K562 (cell line): ENCODE results near the gene RIPK4. TPM values are rescaled to one million over a fixed set of nuclear protein-coding genes. Genes with fewer than 3 reads are reported as not detected.

Experiments
- ATAC-seq: fragments of 200-7000 bp; cut with Tn5 transposase; 3 replicates; pipeline ENCODE4 v1.9.1; 2020; ENCODE audit warnings: moderate library complexity
- BruUV-seq: library from RNA; stranded (reverse); fragments of 400-500 nt; replicated peaks from 2 replicates; lab custom pipeline; 2021; lab: Mats Ljungman, UMichigan
- CTCF ChIA-PET: fragments of 300-600 bp; formaldehyde crosslinking; extraction: SDS; loops from one replicate; lab custom pipeline; 2021; ENCODE audit warnings: low intra/inter-chr PET ratio; lab: Yijun Ruan, JAX
- POLR2A ChIA-PET: fragments of 300-600, 350-650 bp; sonication (Branson Sonifier 250); formaldehyde crosslinking; extraction: SDS; loops from one replicate; lab custom pipeline; 2021; ENCODE audit warnings: antibody characterized with exemption, inconsistent platforms; lab: Yijun Ruan, JAX
- DNase-seq, 4 experiments: peaks; one replicate each; pipeline versions ENCODE4 v3.0.0 to v3.0.0-alpha.2; 2011 to 2018; ENCODE audit warnings: low spot score in 3 of 4, mixed read lengths in 3 of 4; ENCODE audit errors: extremely low read depth in 1 of 4
- FAIRE-seq: peaks from 2 replicates; lab custom pipeline; 2011; peaks lifted over from hg19 to GRCh38; lab: Jason Lieb, UNC
- H2AFZ ChIP-seq: 2 replicates; pipeline ENCODE4 v1.6.0; 2011; ENCODE audit warnings: low read depth, low read length, control low read depth, inconsistent platforms
- H3K27ac ChIP-seq: fragments of 200-600 bp; 3 replicates; pipeline ENCODE4 v1.8.0; 2011; ENCODE audit warnings: low read depth, mild to moderate bottlenecking, control low read depth, inconsistent platforms, low read length, moderate library complexity, mixed read lengths; ENCODE audit errors: extremely low read depth
- H3K27me3 ChIP-seq, 2 experiments: fragments of 300-600 bp in 1 of 2; 2 replicates in 1 of 2; 3 replicates in 1 of 2; pipeline versions ENCODE4 v1.6.0 to v1.8.0; 2011; ENCODE audit warnings: inconsistent platforms in 2 of 2, low read length in 2 of 2, mild to moderate bottlenecking in 1 of 2, mixed read lengths in 1 of 2, moderate library complexity in 1 of 2; ENCODE audit not compliant: control insufficient read depth in 2 of 2, insufficient read depth in 2 of 2
- H3K36me3 ChIP-seq: fragments of 300-600 bp; 3 replicates; pipeline ENCODE4 v1.8.0; 2011; ENCODE audit warnings: mild to moderate bottlenecking, low read length, inconsistent platforms; ENCODE audit not compliant: control insufficient read depth, insufficient read depth
- H3K4me1 ChIP-seq, 2 experiments: fragments of 200-600 bp in 1 of 2; replicated peaks in 1 of 2; 2 replicates in 1 of 2; 3 replicates in 1 of 2; pipeline versions ENCODE4 v1.5.1 to v1.8.0; 2011; ENCODE audit warnings: inconsistent platforms in 2 of 2, low read length in 2 of 2, mild to moderate bottlenecking in 1 of 2, mixed read lengths in 1 of 2, moderate library complexity in 1 of 2; ENCODE audit not compliant: control insufficient read depth in 2 of 2, insufficient read depth in 2 of 2
- H3K4me2 ChIP-seq: 2 replicates; pipeline ENCODE4 v1.6.1; 2011; ENCODE audit warnings: low read length, control low read depth, inconsistent platforms, mixed read lengths; ENCODE audit not compliant: insufficient read depth
- H3K4me3 ChIP-seq: fragments of 200-600 bp; sonication (generic), shearing (Covaris generic); 2 replicates; pipeline ENCODE4 v1.5.1; 2016; ENCODE audit warnings: control low read depth, inconsistent platforms
- H3K79me2 ChIP-seq: fragments of 200-600 bp; 3 replicates; pipeline ENCODE4 v1.8.0; 2011; ENCODE audit warnings: low read length, inconsistent platforms; ENCODE audit not compliant: control insufficient read depth, insufficient read depth
- H3K9ac ChIP-seq, 2 experiments: 2 replicates each; pipeline versions ENCODE4 v1.6.0 to v1.6.1; 2011; ENCODE audit warnings: low read depth in 2 of 2, low read length in 2 of 2, control low read depth in 1 of 2, inconsistent platforms in 1 of 2, mild to moderate bottlenecking in 1 of 2, mixed read lengths in 1 of 2; ENCODE audit not compliant: insufficient read depth in 1 of 2
- H3K9me1 ChIP-seq: one replicate; pipeline ENCODE4 v1.6.0; 2011; ENCODE audit warnings: inconsistent platforms, mild to moderate bottlenecking, low read length, moderate library complexity; ENCODE audit not compliant: control insufficient read depth, insufficient read depth
- H3K9me3 ChIP-seq: replicated peaks from 2 replicates; pipeline ENCODE4 v1.5.1; 2011; ENCODE audit warnings: low read depth, low read length, inconsistent platforms; ENCODE audit not compliant: control insufficient read depth, insufficient read depth
- H4K20me1 ChIP-seq: replicated peaks from 2 replicates; pipeline ENCODE4 v1.6.1; 2011; ENCODE audit warnings: low read length, inconsistent platforms, mixed read lengths; ENCODE audit not compliant: control insufficient read depth, insufficient read depth
- CBX1 ChIP-seq: sonication (generic); IDR thresholded peaks from 2 replicates; pipeline ENCODE4 v1.6.1; 2016; ENCODE audit warnings: antibody characterized with exemption, low read depth, mild to moderate bottlenecking
- CBX5 ChIP-seq: IDR thresholded peaks from 2 replicates; pipeline ENCODE4 v1.6.1; 2014; ENCODE audit warnings: low read depth, borderline replicate concordance
- GABPA ChIP-seq: fragments of 200-800 bp; sonication (Bioruptor generic); conservative IDR thresholded peaks from 2 replicates; pipeline ENCODE4 v1.6.1; 2016; ENCODE audit warnings: low read depth, missing genetic modification characterization, missing compliant biosample characterization
- JUND ChIP-seq, 2 experiments: IDR thresholded peaks; 2 replicates in 1 of 2; 3 replicates in 1 of 2; pipeline ENCODE4 v1.6.1; 2011; ENCODE audit warnings: borderline replicate concordance in 2 of 2, low read depth in 2 of 2, low read length in 2 of 2, improper control_type of control experiment in 1 of 2, missing biosample characterization in 1 of 2, missing genetic modification characterization in 1 of 2, missing genetic modification reagents in 1 of 2
- KDM1A ChIP-seq, 2 experiments: fragments of 450-650 bp; IDR thresholded peaks; 2 replicates each; pipeline ENCODE4 v1.6.1; 2016; ENCODE audit warnings: mild to moderate bottlenecking in 2 of 2
- KLF10 ChIP-seq: fragments of 250-450 bp; sonication (Bioruptor Pico); IDR thresholded peaks from 2 replicates; pipeline ENCODE4 v1.6.1; 2021; ENCODE audit warnings: matching md5 sums
- PCBP2 ChIP-seq: fragments of 200-400 bp; formaldehyde crosslinking; IDR thresholded peaks from 2 replicates; pipeline ENCODE4 v1.6.1; 2018; ENCODE audit warnings: low read length, low read depth, mild to moderate bottlenecking, moderate library complexity; ENCODE audit not compliant: poor library complexity, severe bottlenecking
- PRPF4 ChIP-seq: fragments of 200-400 bp; formaldehyde crosslinking; IDR thresholded peaks from one replicate; pipeline ENCODE4 v1.6.1; 2017; ENCODE audit warnings: low read length, low read depth, mild to moderate bottlenecking; ENCODE audit not compliant: insufficient read depth, poor library complexity, severe bottlenecking
- SNRNP70 ChIP-seq: fragments of 200-400 bp; formaldehyde crosslinking; optimal IDR thresholded peaks from 2 replicates; pipeline ENCODE3; 2017; ENCODE audit warnings: low read depth, low read length
- SP1 ChIP-seq: sonication (generic); formaldehyde crosslinking; IDR thresholded peaks from 2 replicates; pipeline ENCODE4 v1.8.1; 2022; ENCODE audit warnings: mild to moderate bottlenecking, missing genetic modification reagents
- TRIM24 ChIP-seq, 2 experiments: fragments of 450-650 bp; IDR thresholded peaks; 2 replicates each; pipeline ENCODE4 v1.6.1; 2016
- ZBTB8A ChIP-seq: fragments of 450-650 bp; IDR thresholded peaks from 2 replicates; pipeline ENCODE4 v1.6.1; 2018; ENCODE audit warnings: mild to moderate bottlenecking, moderate library complexity; ENCODE audit not compliant: partially characterized antibody
- ZEB2 ChIP-seq: fragments of 450-650 bp; IDR thresholded peaks from 2 replicates; pipeline ENCODE4 v1.6.1; 2016
- ZNF3 ChIP-seq: fragments of 250-450 bp; sonication (Bioruptor Pico); IDR thresholded peaks from 2 replicates; pipeline ENCODE4 v1.5.0; 2021; ENCODE audit warnings: mild to moderate bottlenecking, moderate library complexity
- ZNF354B ChIP-seq: fragments of 250-450 bp; sonication (Bioruptor Pico); IDR thresholded peaks from 2 replicates; pipeline ENCODE4 v1.4.0; 2020
- ZNF431 ChIP-seq: sonication (generic); formaldehyde crosslinking; IDR thresholded peaks from 2 replicates; pipeline ENCODE4 v1.8.0; 2022; ENCODE audit warnings: mild to moderate bottlenecking, missing genetic modification reagents
- WGBS: fragments of 100-300 bp; shearing (Covaris generic); methylation state at CpG from one replicate; pipeline ENCODE4 v1.1.6; 2016; ENCODE audit warnings: low coverage, mixed read lengths; ENCODE audit not compliant: insufficient coverage; ENCODE audit errors: missing lambda C conversion rate; 5-methylcytosine and 5-hydroxymethylcytosine counted together
- in situ Hi-C: fragments of 300-500 bp; cut with MboI; formaldehyde crosslinking; loops from 4 replicates; pipeline ENCODE4 v1.15.0; 2018; ENCODE audit warnings: inconsistent platforms, mixed read lengths
- intact Hi-C: fragments of 100-400 bp; cut with micrococcal nuclease; formaldehyde crosslinking; loops from 2 replicates; pipeline ENCODE4 v1.14.2; 2022
- polyA plus RNA-seq, 8 experiments: library from polyadenylated mRNA; depleted of rRNA in 4 of 8; stranded (reverse) in 5 of 8; unstranded in 3 of 8; fragments of >200 nt; fragmentation: Nextera tagmentation in 2 of 8; fragmentation: Illumina TruSeq in 1 of 8; extraction: Ambion mirVana in 2 of 8; extraction: Trizol in 1 of 8; gene quantifications; 2 replicates each; pipeline versions ENCODE4 v1.2.1 to v1.2.3, GENCODE V29; 2011 to 2014; ENCODE audit warnings: inconsistent platforms in 1 of 8, missing spikeins in 1 of 8
- total RNA-seq, 7 experiments: library from RNA; depleted of rRNA in 6 of 7; stranded (reverse); fragments of >200 nt in 6 of 7; fragmentation: Illumina TruSeq in 2 of 7; extraction: Trizol in 2 of 7; gene quantifications; 2 replicates each; pipeline versions ENCODE4 v1.2.1 to v1.2.3, GENCODE V29; 2011 to 2021; ENCODE audit warnings: low replicate concordance in 1 of 7
- TF ChIP-seq, protein P1 (sequence below): fragments of 200-800 bp; sonication (Bioruptor generic); IDR thresholded peaks from 2 replicates; pipeline ENCODE4 v1.6.1; 2017; ENCODE audit warnings: missing genetic modification characterization, missing compliant biosample characterization
- TF ChIP-seq, protein P2 (sequence below): fragments of 450-650 bp; IDR thresholded peaks from 2 replicates; pipeline ENCODE4 v1.6.1; 2016; ENCODE audit warnings: antibody characterized with exemption
- TF ChIP-seq, protein P3 (sequence below): fragments of 450-650 bp; formaldehyde crosslinking; IDR thresholded peaks from 2 replicates; pipeline ENCODE4 v1.4.0; 2020; ENCODE audit warnings: mild to moderate bottlenecking, moderate library complexity

The RIPK4 gene
- total and polyA plus RNA-seq, 9 of the 15 experiments (the other 6 are each of a cell fraction or from before 2014, with no cell fraction given) = not detected

DNA sequence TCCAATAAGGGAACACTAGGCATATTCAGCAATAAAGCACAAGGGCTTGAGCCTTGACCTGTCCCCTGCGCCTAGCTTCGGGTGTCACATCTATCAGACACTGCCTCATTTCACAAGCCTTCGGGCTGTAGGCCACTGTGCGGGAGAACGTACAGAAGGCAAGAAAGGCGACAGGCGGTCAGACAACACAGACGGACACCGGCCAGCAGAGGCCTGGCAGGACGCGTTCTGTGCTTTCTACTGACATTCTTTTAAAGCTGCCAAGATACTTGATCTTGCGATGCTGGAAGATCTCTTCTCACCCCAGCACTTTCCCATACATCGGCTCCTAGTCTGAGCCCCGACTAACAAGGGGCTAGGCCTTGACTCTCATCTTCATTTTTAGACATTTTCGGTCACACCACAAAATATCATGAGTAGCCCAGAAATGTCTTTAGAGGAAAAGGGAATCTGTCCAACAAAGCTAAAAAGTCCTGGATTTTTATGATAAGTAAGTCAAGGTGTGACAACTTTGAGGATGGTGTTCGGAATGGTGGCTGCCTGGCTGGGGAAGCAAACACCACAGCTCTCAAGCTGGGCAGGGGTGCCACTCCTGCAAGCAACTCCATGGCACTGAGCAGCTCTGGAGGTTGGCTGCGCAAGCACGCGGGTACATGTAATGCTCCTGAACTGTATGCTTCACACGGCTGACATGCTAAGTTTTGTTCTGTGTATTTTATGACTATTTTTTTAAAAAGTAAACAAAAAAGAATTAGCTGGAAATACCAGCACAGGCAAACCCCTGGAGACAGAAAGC, 18.7 kb downstream of the RIPK4 start:
- Histone ChIP-seq H3K36me3 (no peaks in the 10 kb centered on the region), H3K4me3 (no peak overlapping the region), H3K27me3 (peaks cover 91 to 92% of the 10 kb centered on the region in 2 experiments), H3K9me3 (no peaks in the 10 kb centered on the region), H3K4me2 (no peak overlapping the region), H3K4me1 (peaks cover 0 to 10% of the 10 kb centered on the region in 2 experiments; a peak in 1 of 5 replicates), H3K79me2 (no peaks in the 10 kb centered on the region), H2AFZ (no peak overlapping the region), H3K9ac (no peak overlapping the region), H4K20me1 (peaks cover 34% of the 10 kb centered on the region; the same call in 1 of the 2 replicates), H3K9me1 (no peaks in the 10 kb centered on the region), H3K27ac (no peak overlapping the region)
- intact Hi-C loops (no loop called here), in situ Hi-C loops (no loop called here)
- POLR2A ChIA-PET = interaction anchor here (0.6 to 1.2 kb wide), 4 partner anchors 13 to 811 kb away, joined by 3 to 4 read pairs (median 3); no protein-coding TSS in a partner anchor
- no TSS peak for BruUV-seq
- no peak for ATAC-seq
- CTCF ChIA-PET = no interaction called here
- 3% methylated on average over 20 of the region's 20 CpGs for WGBS
- DNase-seq = no peak
- no peak for FAIRE-seq
- TF ChIP-seq ZBTB8A (no peak), ZNF3 (CRISPR knock-in tag) (no peak), JUND (IDR thresholded peaks at IDR 0.05; ENCODE audit: borderline replicate concordance, low read depth, low read length) (no peak), JUND (tag; IDR thresholded peaks at IDR 0.05; ENCODE audit: borderline replicate concordance, low read depth, low read length) (no peak), ZNF431 (CRISPR knock-in tag) (no peak), TRIM24 (IDR thresholded peaks at IDR 0.05) (no peak), ZNF354B (CRISPR knock-in tag) (no peak), KDM1A (IDR thresholded peaks at IDR 0.05) (no peak), SNRNP70 (no peak), PCBP2 (no peak), CBX1 (no peak), ZEB2 (no peak), SP1 (CRISPR knock-in tag) (no peak), KLF10 (CRISPR knock-in tag) (no peak), PRPF4 (no peak), CBX5 (no peak), GABPA (tag) (no peak)
- TF ChIP-seq, protein P1, sequence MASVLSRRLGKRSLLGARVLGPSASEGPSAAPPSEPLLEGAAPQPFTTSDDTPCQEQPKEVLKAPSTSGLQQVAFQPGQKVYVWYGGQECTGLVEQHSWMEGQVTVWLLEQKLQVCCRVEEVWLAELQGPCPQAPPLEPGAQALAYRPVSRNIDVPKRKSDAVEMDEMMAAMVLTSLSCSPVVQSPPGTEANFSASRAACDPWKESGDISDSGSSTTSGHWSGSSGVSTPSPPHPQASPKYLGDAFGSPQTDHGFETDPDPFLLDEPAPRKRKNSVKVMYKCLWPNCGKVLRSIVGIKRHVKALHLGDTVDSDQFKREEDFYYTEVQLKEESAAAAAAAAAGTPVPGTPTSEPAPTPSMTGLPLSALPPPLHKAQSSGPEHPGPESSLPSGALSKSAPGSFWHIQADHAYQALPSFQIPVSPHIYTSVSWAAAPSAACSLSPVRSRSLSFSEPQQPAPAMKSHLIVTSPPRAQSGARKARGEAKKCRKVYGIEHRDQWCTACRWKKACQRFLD (CRISPR knock-in tag) = no peak
- TF ChIP-seq, protein P2, sequence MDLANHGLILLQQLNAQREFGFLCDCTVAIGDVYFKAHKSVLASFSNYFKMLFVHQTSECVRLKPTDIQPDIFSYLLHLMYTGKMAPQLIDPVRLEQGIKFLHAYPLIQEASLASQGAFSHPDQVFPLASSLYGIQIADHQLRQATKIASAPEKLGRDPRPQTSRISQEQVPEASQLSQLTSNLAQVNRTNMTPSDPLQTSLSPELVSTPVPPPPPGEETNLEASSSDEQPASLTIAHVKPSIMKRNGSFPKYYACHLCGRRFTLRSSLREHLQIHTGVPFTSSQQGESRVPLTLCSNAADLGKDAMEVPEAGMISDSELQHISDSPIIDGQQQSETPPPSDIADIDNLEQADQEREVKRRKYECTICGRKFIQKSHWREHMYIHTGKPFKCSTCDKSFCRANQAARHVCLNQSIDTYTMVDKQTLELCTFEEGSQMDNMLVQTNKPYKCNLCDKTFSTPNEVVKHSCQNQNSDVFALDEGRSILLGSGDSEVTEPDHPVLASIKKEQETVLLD = no peak
- TF ChIP-seq, protein P3, sequence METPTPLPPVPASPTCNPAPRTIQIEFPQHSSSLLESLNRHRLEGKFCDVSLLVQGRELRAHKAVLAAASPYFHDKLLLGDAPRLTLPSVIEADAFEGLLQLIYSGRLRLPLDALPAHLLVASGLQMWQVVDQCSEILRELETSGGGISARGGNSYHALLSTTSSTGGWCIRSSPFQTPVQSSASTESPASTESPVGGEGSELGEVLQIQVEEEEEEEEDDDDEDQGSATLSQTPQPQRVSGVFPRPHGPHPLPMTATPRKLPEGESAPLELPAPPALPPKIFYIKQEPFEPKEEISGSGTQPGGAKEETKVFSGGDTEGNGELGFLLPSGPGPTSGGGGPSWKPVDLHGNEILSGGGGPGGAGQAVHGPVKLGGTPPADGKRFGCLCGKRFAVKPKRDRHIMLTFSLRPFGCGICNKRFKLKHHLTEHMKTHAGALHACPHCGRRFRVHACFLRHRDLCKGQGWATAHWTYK (CRISPR knock-in tag) = no peak
